HG03439 (cell line): ENCODE measurements around the gene CASP12.

Experiments
- ATAC-seq: cut with Tn5 transposase; IDR thresholded peaks from one replicate; pipeline ENCODE4 v1.9.1; 2021; ENCODE audit warnings: mild to moderate bottlenecking, moderate library complexity; ENCODE audit not compliant: unreplicated experiment

Gene CASP12

DNA sequence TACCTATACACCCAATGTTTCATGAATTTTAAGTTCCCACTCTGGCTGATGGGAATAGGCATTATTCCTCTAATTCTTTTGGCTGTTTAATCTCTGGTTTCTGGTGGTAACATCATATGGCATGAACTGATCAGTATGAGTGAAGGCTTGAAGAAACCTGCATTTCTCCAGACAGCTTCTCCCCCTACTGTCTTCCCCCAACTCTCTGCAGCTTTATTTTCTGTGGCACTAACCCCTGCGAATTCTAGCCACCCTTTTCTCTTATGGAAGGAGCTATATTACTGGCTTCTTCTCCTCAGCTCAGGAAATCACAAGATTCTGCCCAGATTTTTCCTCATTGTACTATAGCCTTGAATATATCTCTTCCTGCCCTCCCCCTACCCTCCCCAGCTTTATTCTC, 57.1 kb downstream of the CASP12 start:
- no peak for ATAC-seq

DNA sequence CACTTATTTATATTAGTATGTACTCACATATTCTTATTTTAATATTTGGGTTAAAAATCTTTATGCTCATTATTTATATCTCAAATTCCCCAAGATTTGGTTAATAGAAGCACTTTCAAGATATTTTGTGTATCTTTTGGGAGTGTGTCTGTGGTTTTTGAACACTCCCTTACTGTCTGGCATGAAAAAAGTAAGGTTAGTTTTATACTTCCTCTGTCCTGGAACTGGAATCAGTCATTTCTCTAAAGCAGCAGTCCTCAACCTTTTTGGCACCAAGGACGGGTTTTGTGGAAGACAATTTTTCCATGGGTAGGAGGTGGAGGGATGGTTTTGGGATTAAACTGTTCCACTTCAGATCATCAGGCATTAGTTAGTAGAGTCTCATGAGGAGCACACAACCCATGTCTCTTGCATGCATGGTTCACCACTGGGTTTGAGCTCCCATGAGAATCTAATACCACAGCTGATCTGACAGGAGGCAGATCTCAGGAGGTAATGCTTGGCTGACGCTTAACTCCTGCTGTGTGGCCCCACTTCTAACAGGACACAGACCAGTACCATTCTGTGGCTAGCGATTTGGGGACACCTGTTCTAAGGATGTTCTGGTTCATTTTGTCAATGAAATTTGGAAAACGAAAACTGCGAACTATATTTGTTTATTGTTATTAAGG, 60.2 kb downstream of the CASP12 start:
- no peak for ATAC-seq

DNA sequence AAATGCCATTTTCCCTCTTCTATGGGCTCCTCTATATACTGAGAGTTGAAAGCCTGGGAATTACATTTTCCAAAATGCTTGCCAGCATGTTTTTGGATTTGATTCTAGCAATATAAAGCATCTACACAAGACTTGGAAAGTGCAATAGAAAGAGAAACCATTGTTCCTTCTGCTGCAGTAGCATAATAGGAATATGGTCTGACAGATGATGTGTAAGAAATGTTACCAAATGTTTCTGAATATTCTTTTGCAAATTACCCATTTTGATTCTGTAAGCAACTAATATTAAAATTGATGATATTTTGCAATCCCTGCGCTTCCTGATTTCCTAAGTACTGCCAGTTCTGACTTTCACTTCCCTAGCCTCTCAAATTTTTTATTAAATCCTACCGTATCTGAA, 61.6 kb downstream of the CASP12 start:
- no peak for ATAC-seq
